K562 (cell line): ENCODE measurements around the gene ZNF490. TPM values are rescaled to one million over a fixed set of nuclear protein-coding genes. Genes with fewer than 3 reads are reported as not detected.
A peak's percentile ranks its signal among the peaks of the same experiment; 100 is the strongest.

ENCODE experiments used
- BRCA1 ChIP-seq, 2 experiments: fragments of 450-650 bp in 1 of 2; sonication (generic) in 1 of 2; formaldehyde crosslinking in 1 of 2; IDR thresholded peaks; 2 replicates each; pipeline versions ENCODE4 v1.5.0 to v1.6.1; 2017 to 2020; ENCODE audit warnings: mild to moderate bottlenecking in 1 of 2, missing genetic modification reagents in 1 of 2
- CBX3 ChIP-seq, 2 experiments: IDR thresholded peaks; 1 replicate in 1 of 2; 2 replicates in 1 of 2; pipeline ENCODE4 v1.6.1; 2012; ENCODE audit warnings: inconsistent platforms in 2 of 2, low read length in 2 of 2, borderline replicate concordance in 1 of 2, control low read depth in 1 of 2
- CHD2 ChIP-seq: IDR thresholded peaks from 2 replicates; pipeline ENCODE4 v1.6.1; 2011; ENCODE audit warnings: low read depth, low read length
- CREB3L1 ChIP-seq: fragments of 450-650 bp; IDR thresholded peaks from 2 replicates; pipeline ENCODE4 v1.6.1; 2014; ENCODE audit warnings: low read depth, mild to moderate bottlenecking, moderate library complexity, borderline replicate concordance
- FOXM1 ChIP-seq, 2 experiments: fragments of 450-650 bp in 1 of 2; sonication (generic) in 1 of 2; formaldehyde crosslinking in 1 of 2; IDR thresholded peaks; 2 replicates each; pipeline versions ENCODE4 v1.6.1 to v1.9.0; 2017 to 2022; ENCODE audit warnings: low read depth in 2 of 2, mild to moderate bottlenecking in 2 of 2, missing genetic modification reagents in 1 of 2, moderate library complexity in 1 of 2
- GABPB1 ChIP-seq: sonication (generic); formaldehyde crosslinking; IDR thresholded peaks from 2 replicates; pipeline ENCODE4 v1.8.0; 2022; ENCODE audit warnings: mild to moderate bottlenecking, missing genetic modification reagents
- KLF13 ChIP-seq: fragments of 450-650 bp; IDR thresholded peaks from 2 replicates; pipeline ENCODE4 v1.6.1; 2016; ENCODE audit warnings: missing genetic modification characterization, low read depth, mild to moderate bottlenecking, missing compliant biosample characterization, moderate library complexity, borderline replicate concordance
- POLR2H ChIP-seq: IDR thresholded peaks from 2 replicates; pipeline ENCODE4 v1.6.1; 2016; ENCODE audit warnings: missing genetic modification characterization, low read depth, mild to moderate bottlenecking, control low read depth, missing compliant biosample characterization, moderate library complexity
- RBBP5 ChIP-seq: fragments of 200-600 bp; sonication (generic); IDR thresholded peaks from 2 replicates; pipeline ENCODE4 v1.6.1; 2012; ENCODE audit warnings: borderline replicate concordance, mild to moderate bottlenecking, low read length, control low read depth, inconsistent platforms; ENCODE audit not compliant: insufficient read depth, poor library complexity, severe bottlenecking
- RBFOX2 ChIP-seq: fragments of 200-400 bp; formaldehyde crosslinking; IDR thresholded peaks from 2 replicates; pipeline ENCODE4 v1.6.1; 2017; ENCODE audit warnings: low read depth, mild to moderate bottlenecking, low read length, moderate library complexity
- RUNX1 ChIP-seq: sonication (generic); IDR thresholded peaks from 2 replicates; pipeline ENCODE4 v1.6.1; 2016; ENCODE audit warnings: antibody characterized with exemption, low read depth
- SP1 ChIP-seq: sonication (generic); formaldehyde crosslinking; IDR thresholded peaks from 2 replicates; pipeline ENCODE4 v1.8.1; 2022; ENCODE audit warnings: mild to moderate bottlenecking, missing genetic modification reagents
- SPI1 ChIP-seq: IDR thresholded peaks from 2 replicates; pipeline ENCODE4 v1.6.1; 2011; ENCODE audit warnings: low read depth, low read length, control low read depth, borderline replicate concordance
- ZNF780A ChIP-seq: fragments of 250-450 bp; sonication (Bioruptor Pico); IDR thresholded peaks from 2 replicates; pipeline ENCODE4 v1.5.0; 2021; ENCODE audit warnings: mild to moderate bottlenecking
- polyA plus RNA-seq, 8 experiments: library from polyadenylated mRNA; depleted of rRNA in 4 of 8; stranded (reverse) in 5 of 8; unstranded in 3 of 8; fragments of >200 nt; fragmentation: Nextera tagmentation in 2 of 8; fragmentation: Illumina TruSeq in 1 of 8; extraction: Ambion mirVana in 2 of 8; extraction: Trizol in 1 of 8; gene quantifications; 2 replicates each; pipeline versions ENCODE4 v1.2.1 to v1.2.3, GENCODE V29; 2011 to 2014; ENCODE audit warnings: inconsistent platforms in 1 of 8, missing spikeins in 1 of 8
- total RNA-seq, 7 experiments: library from RNA; depleted of rRNA in 6 of 7; stranded (reverse); fragments of >200 nt in 6 of 7; fragmentation: Illumina TruSeq in 2 of 7; extraction: Trizol in 2 of 7; gene quantifications; 2 replicates each; pipeline versions ENCODE4 v1.2.1 to v1.2.3, GENCODE V29; 2011 to 2021; ENCODE audit warnings: low replicate concordance in 1 of 7
- TF ChIP-seq, protein P1 (sequence below), 2 experiments: fragments of 450-650 bp in 1 of 2; sonication (generic) in 1 of 2; formaldehyde crosslinking in 1 of 2; IDR thresholded peaks; 2 replicates each; pipeline versions ENCODE4 v1.7.1 to v1.9.0; 2016 to 2022; ENCODE audit warnings: inconsistent platforms in 1 of 2, mild to moderate bottlenecking in 1 of 2, missing genetic modification reagents in 1 of 2

Gene ZNF490
- total and polyA plus RNA-seq, 9 of the 15 experiments (the other 6 are each of a cell fraction or from before 2014, with no cell fraction given) = 0.90 to 8.3 (median 4.4) TPM

GRCh38 chr19:12551060-12551832 lies 59.4 kb downstream of the ZNF490 start, which contains the start of gene ZNF564 (continued):
- TF ChIP-seq, protein P1, sequence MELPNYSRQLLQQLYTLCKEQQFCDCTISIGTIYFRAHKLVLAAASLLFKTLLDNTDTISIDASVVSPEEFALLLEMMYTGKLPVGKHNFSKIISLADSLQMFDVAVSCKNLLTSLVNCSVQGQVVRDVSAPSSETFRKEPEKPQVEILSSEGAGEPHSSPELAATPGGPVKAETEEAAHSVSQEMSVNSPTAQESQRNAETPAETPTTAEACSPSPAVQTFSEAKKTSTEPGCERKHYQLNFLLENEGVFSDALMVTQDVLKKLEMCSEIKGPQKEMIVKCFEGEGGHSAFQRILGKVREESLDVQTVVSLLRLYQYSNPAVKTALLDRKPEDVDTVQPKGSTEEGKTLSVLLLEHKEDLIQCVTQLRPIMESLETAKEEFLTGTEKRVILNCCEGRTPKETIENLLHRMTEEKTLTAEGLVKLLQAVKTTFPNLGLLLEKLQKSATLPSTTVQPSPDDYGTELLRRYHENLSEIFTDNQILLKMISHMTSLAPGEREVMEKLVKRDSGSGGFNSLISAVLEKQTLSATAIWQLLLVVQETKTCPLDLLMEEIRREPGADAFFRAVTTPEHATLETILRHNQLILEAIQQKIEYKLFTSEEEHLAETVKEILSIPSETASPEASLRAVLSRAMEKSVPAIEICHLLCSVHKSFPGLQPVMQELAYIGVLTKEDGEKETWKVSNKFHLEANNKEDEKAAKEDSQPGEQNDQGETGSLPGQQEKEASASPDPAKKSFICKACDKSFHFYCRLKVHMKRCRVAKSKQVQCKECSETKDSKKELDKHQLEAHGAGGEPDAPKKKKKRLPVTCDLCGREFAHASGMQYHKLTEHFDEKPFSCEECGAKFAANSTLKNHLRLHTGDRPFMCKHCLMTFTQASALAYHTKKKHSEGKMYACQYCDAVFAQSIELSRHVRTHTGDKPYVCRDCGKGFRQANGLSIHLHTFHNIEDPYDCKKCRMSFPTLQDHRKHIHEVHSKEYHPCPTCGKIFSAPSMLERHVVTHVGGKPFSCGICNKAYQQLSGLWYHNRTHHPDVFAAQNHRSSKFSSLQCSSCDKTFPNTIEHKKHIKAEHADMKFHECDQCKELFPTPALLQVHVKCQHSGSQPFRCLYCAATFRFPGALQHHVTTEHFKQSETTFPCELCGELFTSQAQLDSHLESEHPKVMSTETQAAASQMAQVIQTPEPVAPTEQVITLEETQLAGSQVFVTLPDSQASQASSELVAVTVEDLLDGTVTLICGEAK (IDR thresholded peaks at IDR 0.05) = peak; percentile 95
- TF ChIP-seq, protein P1 (CRISPR knock-in tag; IDR thresholded peaks at IDR 0.05) = no peak
- no peak for TF ChIP-seq BRCA1 (IDR thresholded peaks at IDR 0.05)
- no peak for TF ChIP-seq BRCA1 (CRISPR knock-in tag; IDR thresholded peaks at IDR 0.05)
- TF ChIP-seq KLF13 (tag) = 0 out of 2 replicates have a peak, but pooled peaks have one; percentile 11
- peak; percentile 81 for TF ChIP-seq SP1 (CRISPR knock-in tag)
- TF ChIP-seq POLR2H = peak; percentile 89
- peak in 1 of 2 experiments; percentile 61; a peak in 1 of 3 replicates for TF ChIP-seq CBX3 (IDR thresholded peaks at IDR 0.05; ENCODE audit: borderline replicate concordance in 1 of 2, low read length in 2 of 2)
- TF ChIP-seq CHD2 = peak; percentile 80
- peak; percentile 94 for TF ChIP-seq RBFOX2
- TF ChIP-seq RUNX1 = no peak
- 0 out of 2 replicates have a peak, but pooled peaks have one; percentile 33 for TF ChIP-seq FOXM1 (IDR thresholded peaks at IDR 0.05; ENCODE audit: low read depth)
- TF ChIP-seq FOXM1 (CRISPR knock-in tag; IDR thresholded peaks at IDR 0.05; ENCODE audit: low read depth) = 0 out of 2 replicates have a peak, but pooled peaks have one; percentile 82
- TF ChIP-seq CREB3L1 = peak; percentile 78
- no peak for TF ChIP-seq ZNF780A (CRISPR knock-in tag)
- TF ChIP-seq SPI1 = peak; percentile 81
- peak; percentile 96 for TF ChIP-seq GABPB1
- TF ChIP-seq RBBP5 = peak; percentile 73
